H1 (cell line): ENCODE data around the gene GPS2. TPM values are rescaled to one million over a fixed set of nuclear protein-coding genes. Genes with fewer than 3 reads are reported as not detected.

Experiments
- BACH1 ChIP-seq: IDR thresholded peaks from 2 replicates; pipeline ENCODE4 v1.6.1; 2012; ENCODE audit warnings: low read length, improper control_type of control experiment
- CEBPB ChIP-seq: IDR thresholded peaks from 2 replicates; pipeline ENCODE4 v1.6.1; 2012; ENCODE audit warnings: low read depth, low read length
- CREB1 ChIP-seq: IDR thresholded peaks from 2 replicates; pipeline ENCODE4 v1.6.1; 2012; ENCODE audit warnings: inconsistent platforms
- NANOG ChIP-seq: IDR thresholded peaks from 2 replicates; pipeline ENCODE4 v1.6.1; 2011; ENCODE audit warnings: low read length, low read depth, mild to moderate bottlenecking, inconsistent platforms; ENCODE audit not compliant: insufficient read depth, poor library complexity, severe bottlenecking
- RNF2 ChIP-seq: fragments of 200-900, 300-1000 bp; sonication (generic); IDR thresholded peaks from 2 replicates; pipeline ENCODE4 v1.7.1; 2016; ENCODE audit warnings: borderline replicate concordance, low read depth, mild to moderate bottlenecking, antibody characterized with exemption, low read length; ENCODE audit not compliant: poor library complexity, severe bottlenecking; ENCODE audit errors: missing control alignments
- SIN3A ChIP-seq, 2 experiments: IDR thresholded peaks in 1 of 2; conservative IDR thresholded peaks in 1 of 2; 2 replicates each; pipeline ENCODE4 v1.6.1; 2011 to 2012; ENCODE audit warnings: low read length in 2 of 2, improper control_type of control experiment in 1 of 2, low read depth in 1 of 2, mild to moderate bottlenecking in 1 of 2
- SIX5 ChIP-seq: IDR thresholded peaks from 2 replicates; pipeline ENCODE4 v1.6.1; 2011; ENCODE audit warnings: mild to moderate bottlenecking, low read depth, low read length
- YY1 ChIP-seq: IDR thresholded peaks from 2 replicates; pipeline ENCODE4 v1.6.1; 2011; ENCODE audit warnings: low read depth, mild to moderate bottlenecking, low read length
- polyA plus RNA-seq, 7 experiments: library from polyadenylated mRNA; depleted of rRNA in 3 of 7; stranded (reverse) in 5 of 7; unstranded in 2 of 7; fragments of >200 nt in 5 of 7; fragments of 200-250 nt in 2 of 7; gene quantifications; 1 replicate in 5 of 7; 2 replicates in 1 of 7; 4 replicates in 1 of 7; pipeline versions ENCODE4 v1.2.1 to v1.2.3, GENCODE V29; 2011 to 2013; ENCODE audit warnings: missing spikeins in 2 of 7, mixed read lengths in 2 of 7
- total RNA-seq: library from RNA; stranded (reverse); fragmentation: NEBNext Ultra II Directional; extraction: Animal tissue kit (Norgen Biotek cat#: 25700); gene quantifications from 2 replicates; pipeline ENCODE4 v1.2.1, GENCODE V29; 2021
- TF ChIP-seq, protein P1 (sequence below): fragments of 300-600 bp; sonication (generic); IDR thresholded peaks from 2 replicates; pipeline ENCODE4 v1.7.1; 2012; ENCODE audit warnings: low read length, moderate library complexity, mild to moderate bottlenecking, inconsistent platforms; ENCODE audit not compliant: insufficient replicate concordance

Gene GPS2
- total and polyA plus RNA-seq, 2 of the 8 experiments (the other 6 are each of a cell fraction or from before 2014, with no cell fraction given), result 67.0 to 152 TPM

- TF ChIP-seq SIX5 (no peak), SIN3A (conservative IDR thresholded peaks at IDR 0.05 in 1 of 2, IDR thresholded peaks at IDR 0.05 in 1 of 2; ENCODE audit: low read depth in 1 of 2, low read length in 2 of 2) (0 out of 4 replicates have a peak, but pooled peaks have one; percentile 4 to 15), YY1 (no peak), CREB1 (peak; percentile 76), RNF2 (no peak), CEBPB (no peak), BACH1 (no peak), NANOG (no peak)
- TF ChIP-seq, protein P1, sequence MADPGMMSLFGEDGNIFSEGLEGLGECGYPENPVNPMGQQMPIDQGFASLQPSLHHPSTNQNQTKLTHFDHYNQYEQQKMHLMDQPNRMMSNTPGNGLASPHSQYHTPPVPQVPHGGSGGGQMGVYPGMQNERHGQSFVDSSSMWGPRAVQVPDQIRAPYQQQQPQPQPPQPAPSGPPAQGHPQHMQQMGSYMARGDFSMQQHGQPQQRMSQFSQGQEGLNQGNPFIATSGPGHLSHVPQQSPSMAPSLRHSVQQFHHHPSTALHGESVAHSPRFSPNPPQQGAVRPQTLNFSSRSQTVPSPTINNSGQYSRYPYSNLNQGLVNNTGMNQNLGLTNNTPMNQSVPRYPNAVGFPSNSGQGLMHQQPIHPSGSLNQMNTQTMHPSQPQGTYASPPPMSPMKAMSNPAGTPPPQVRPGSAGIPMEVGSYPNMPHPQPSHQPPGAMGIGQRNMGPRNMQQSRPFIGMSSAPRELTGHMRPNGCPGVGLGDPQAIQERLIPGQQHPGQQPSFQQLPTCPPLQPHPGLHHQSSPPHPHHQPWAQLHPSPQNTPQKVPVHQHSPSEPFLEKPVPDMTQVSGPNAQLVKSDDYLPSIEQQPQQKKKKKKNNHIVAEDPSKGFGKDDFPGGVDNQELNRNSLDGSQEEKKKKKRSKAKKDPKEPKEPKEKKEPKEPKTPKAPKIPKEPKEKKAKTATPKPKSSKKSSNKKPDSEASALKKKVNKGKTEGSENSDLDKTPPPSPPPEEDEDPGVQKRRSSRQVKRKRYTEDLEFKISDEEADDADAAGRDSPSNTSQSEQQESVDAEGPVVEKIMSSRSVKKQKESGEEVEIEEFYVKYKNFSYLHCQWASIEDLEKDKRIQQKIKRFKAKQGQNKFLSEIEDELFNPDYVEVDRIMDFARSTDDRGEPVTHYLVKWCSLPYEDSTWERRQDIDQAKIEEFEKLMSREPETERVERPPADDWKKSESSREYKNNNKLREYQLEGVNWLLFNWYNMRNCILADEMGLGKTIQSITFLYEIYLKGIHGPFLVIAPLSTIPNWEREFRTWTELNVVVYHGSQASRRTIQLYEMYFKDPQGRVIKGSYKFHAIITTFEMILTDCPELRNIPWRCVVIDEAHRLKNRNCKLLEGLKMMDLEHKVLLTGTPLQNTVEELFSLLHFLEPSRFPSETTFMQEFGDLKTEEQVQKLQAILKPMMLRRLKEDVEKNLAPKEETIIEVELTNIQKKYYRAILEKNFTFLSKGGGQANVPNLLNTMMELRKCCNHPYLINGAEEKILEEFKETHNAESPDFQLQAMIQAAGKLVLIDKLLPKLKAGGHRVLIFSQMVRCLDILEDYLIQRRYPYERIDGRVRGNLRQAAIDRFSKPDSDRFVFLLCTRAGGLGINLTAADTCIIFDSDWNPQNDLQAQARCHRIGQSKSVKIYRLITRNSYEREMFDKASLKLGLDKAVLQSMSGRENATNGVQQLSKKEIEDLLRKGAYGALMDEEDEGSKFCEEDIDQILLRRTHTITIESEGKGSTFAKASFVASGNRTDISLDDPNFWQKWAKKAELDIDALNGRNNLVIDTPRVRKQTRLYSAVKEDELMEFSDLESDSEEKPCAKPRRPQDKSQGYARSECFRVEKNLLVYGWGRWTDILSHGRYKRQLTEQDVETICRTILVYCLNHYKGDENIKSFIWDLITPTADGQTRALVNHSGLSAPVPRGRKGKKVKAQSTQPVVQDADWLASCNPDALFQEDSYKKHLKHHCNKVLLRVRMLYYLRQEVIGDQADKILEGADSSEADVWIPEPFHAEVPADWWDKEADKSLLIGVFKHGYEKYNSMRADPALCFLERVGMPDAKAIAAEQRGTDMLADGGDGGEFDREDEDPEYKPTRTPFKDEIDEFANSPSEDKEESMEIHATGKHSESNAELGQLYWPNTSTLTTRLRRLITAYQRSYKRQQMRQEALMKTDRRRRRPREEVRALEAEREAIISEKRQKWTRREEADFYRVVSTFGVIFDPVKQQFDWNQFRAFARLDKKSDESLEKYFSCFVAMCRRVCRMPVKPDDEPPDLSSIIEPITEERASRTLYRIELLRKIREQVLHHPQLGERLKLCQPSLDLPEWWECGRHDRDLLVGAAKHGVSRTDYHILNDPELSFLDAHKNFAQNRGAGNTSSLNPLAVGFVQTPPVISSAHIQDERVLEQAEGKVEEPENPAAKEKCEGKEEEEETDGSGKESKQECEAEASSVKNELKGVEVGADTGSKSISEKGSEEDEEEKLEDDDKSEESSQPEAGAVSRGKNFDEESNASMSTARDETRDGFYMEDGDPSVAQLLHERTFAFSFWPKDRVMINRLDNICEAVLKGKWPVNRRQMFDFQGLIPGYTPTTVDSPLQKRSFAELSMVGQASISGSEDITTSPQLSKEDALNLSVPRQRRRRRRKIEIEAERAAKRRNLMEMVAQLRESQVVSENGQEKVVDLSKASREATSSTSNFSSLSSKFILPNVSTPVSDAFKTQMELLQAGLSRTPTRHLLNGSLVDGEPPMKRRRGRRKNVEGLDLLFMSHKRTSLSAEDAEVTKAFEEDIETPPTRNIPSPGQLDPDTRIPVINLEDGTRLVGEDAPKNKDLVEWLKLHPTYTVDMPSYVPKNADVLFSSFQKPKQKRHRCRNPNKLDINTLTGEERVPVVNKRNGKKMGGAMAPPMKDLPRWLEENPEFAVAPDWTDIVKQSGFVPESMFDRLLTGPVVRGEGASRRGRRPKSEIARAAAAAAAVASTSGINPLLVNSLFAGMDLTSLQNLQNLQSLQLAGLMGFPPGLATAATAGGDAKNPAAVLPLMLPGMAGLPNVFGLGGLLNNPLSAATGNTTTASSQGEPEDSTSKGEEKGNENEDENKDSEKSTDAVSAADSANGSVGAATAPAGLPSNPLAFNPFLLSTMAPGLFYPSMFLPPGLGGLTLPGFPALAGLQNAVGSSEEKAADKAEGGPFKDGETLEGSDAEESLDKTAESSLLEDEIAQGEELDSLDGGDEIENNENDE, result no peak
Measured at GRCh38 chr17:7307686-7308624, 7.2 kb downstream of the GPS2 start (continued).
